A673 (cell line): ENCODE results near the gene VWA7. TPM values are rescaled to one million over a fixed set of nuclear protein-coding genes. Genes with fewer than 3 reads are reported as not detected.

Experiments
- BruUV-seq: library from RNA; stranded (reverse); fragments of 400-500 nt; replicated peaks from 2 replicates; lab custom pipeline; 2021; lab: Mats Ljungman, UMichigan
- CTCF ChIA-PET: fragments of 300-600 bp; sonication (Branson Sonifier 250); formaldehyde crosslinking; loops from one replicate; lab custom pipeline; 2022; ENCODE audit warnings: antibody characterized with exemption; lab: Charles Lee
- POLR2A ChIA-PET: fragments of 300-600 bp; sonication (Branson Sonifier 250); formaldehyde crosslinking; loops from one replicate; lab custom pipeline; 2022; ENCODE audit warnings: antibody characterized with exemption; ENCODE audit not compliant: low non-redundant PET; lab: Charles Lee
- DNase-seq: peaks from one replicate; pipeline ENCODE4 v3.0.0-alpha.2; 2015; ENCODE audit warnings: low spot score
- H3K27ac ChIP-seq: fragments of 200-600 bp; sonication (generic); 2 replicates; pipeline ENCODE4 v1.5.1; 2016; ENCODE audit warnings: mixed run types, low read depth, mild to moderate bottlenecking, mixed read lengths, antibody characterized with exemption, low read length; ENCODE audit not compliant: poor library complexity, severe bottlenecking
- H3K27me3 ChIP-seq: fragments of 200-600 bp; sonication (generic); replicated peaks from 2 replicates; pipeline ENCODE4 v1.6.1; 2017; ENCODE audit warnings: mixed run types, low read depth, mild to moderate bottlenecking, mixed read lengths, antibody characterized with exemption, low read length; ENCODE audit not compliant: insufficient read depth, poor library complexity
- H3K36me3 ChIP-seq: fragments of 200-600 bp; sonication (generic); 2 replicates; pipeline ENCODE4 v1.6.1; 2016; ENCODE audit warnings: mixed run types, mild to moderate bottlenecking, mixed read lengths, antibody characterized with exemption, low read length; ENCODE audit not compliant: insufficient read depth, poor library complexity, severe bottlenecking
- H3K4me1 ChIP-seq: fragments of 200-600 bp; sonication (generic); 2 replicates; pipeline ENCODE4 v1.6.1; 2017; ENCODE audit warnings: mixed run types, mild to moderate bottlenecking, mixed read lengths, antibody characterized with exemption, low read length; ENCODE audit not compliant: insufficient read depth, poor library complexity, severe bottlenecking
- H3K4me3 ChIP-seq: fragments of 200-600 bp; sonication (generic); 2 replicates; pipeline ENCODE4 v1.5.1; 2016; ENCODE audit warnings: low read depth, mixed run types, mild to moderate bottlenecking, mixed read lengths, low read length; ENCODE audit not compliant: poor library complexity, severe bottlenecking
- H3K9me3 ChIP-seq: fragments of 200-600 bp; sonication (generic); 2 replicates; pipeline ENCODE4 v1.6.1; 2016; ENCODE audit warnings: mixed run types, low read depth, mild to moderate bottlenecking, mixed read lengths, antibody characterized with exemption, low read length; ENCODE audit not compliant: poor library complexity, severe bottlenecking
- EZH2 ChIP-seq: fragments of 200-600 bp; sonication (generic); IDR thresholded peaks from 2 replicates; pipeline ENCODE4 v1.6.1; 2017; ENCODE audit warnings: borderline replicate concordance, low read depth, mild to moderate bottlenecking, mixed read lengths, antibody characterized with exemption, low read length; ENCODE audit not compliant: poor library complexity, severe bottlenecking
- intact Hi-C: fragments of 100-400 bp; cut with micrococcal nuclease; formaldehyde crosslinking; loops from one replicate; pipeline ENCODE4 v1.10.0; 2022; ENCODE audit not compliant: unreplicated experiment
- total RNA-seq: library from RNA; stranded (reverse); gene quantifications from 2 replicates; pipeline ENCODE4 v1.2.3, GENCODE V29; 2021
- TF ChIP-seq, protein P1 (sequence below): fragments of 300-800, 200-600 bp; sonication (generic); conservative IDR thresholded peaks from 2 replicates; pipeline ENCODE4 v1.5.1; 2017; ENCODE audit warnings: low read depth, mild to moderate bottlenecking, antibody characterized with exemption, low read length, moderate library complexity, mixed read lengths

The VWA7 gene
- total RNA-seq, 1 experiment from 2014 or later: 2.8 TPM

DNA sequence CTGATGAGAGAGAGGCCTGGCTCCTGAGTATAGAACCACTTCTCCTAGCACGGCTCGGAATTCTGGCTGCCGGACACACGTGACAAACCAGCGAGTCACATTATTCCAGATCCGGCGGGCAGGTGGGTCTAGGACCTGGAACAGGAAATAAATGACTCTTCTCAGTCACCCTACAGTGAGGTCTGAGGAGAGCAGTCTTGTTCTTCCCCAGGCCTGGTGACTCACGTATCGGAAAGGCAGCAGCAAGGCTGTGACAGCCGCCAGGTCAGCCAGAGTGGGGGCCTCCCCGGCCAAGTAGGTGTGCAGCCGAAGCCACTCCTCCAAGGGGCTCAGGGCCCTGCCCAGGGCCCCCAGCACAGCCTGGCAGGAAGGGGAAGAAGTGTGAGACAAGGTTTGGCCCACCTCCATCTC, 15.6 kb upstream of the VWA7 start:
- Histone ChIP-seq H3K4me1 (peaks cover 11% of the 10 kb centered on the region), H3K27me3 (no peaks in the 10 kb centered on the region), H3K4me3 (no peak overlapping the region), H3K36me3 (peaks cover 59% of the 10 kb centered on the region), H3K9me3 (no peaks in the 10 kb centered on the region), H3K27ac (peak overlapping the region; percentile 35)
- DNase-seq: no peak
- ChIA-PET POLR2A (no interaction called here), CTCF (no interaction called here)
- no TSS peak for BruUV-seq
- intact Hi-C loops: loop anchor here (5.0 kb wide), 2 partner anchors 40 to 55 kb away; partner anchors contain the start of gene CLIC1
- TF ChIP-seq, protein P1, sequence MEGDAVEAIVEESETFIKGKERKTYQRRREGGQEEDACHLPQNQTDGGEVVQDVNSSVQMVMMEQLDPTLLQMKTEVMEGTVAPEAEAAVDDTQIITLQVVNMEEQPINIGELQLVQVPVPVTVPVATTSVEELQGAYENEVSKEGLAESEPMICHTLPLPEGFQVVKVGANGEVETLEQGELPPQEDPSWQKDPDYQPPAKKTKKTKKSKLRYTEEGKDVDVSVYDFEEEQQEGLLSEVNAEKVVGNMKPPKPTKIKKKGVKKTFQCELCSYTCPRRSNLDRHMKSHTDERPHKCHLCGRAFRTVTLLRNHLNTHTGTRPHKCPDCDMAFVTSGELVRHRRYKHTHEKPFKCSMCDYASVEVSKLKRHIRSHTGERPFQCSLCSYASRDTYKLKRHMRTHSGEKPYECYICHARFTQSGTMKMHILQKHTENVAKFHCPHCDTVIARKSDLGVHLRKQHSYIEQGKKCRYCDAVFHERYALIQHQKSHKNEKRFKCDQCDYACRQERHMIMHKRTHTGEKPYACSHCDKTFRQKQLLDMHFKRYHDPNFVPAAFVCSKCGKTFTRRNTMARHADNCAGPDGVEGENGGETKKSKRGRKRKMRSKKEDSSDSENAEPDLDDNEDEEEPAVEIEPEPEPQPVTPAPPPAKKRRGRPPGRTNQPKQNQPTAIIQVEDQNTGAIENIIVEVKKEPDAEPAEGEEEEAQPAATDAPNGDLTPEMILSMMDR: no peak
- no peak for TF ChIP-seq EZH2

DNA sequence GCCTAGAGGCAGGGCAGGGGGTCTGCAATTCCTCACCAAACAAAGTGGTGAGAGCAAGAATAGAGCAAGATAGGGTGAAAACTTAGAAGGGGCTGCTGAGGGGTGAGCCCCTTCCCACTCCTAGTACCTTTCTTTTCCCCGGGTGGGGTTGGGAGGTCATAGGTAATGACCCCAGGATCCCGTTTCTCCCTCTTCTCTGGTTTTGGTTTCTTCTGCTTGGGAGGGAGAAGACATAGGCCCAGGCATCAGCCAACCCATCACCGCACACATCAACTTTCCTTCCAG, 14.9 kb upstream of the VWA7 start:
- POLR2A ChIA-PET: interaction anchor here (1.0 kb wide), 1 partner anchor 23 kb away, joined by 3 read pairs; the partner anchor contains the start of genes HSPA1A and HSPA1L

GRCh38 chr6:31791324-31792089, 14.4 kb upstream of the VWA7 start:
- DNase-seq: peak; percentile 80

More for the DNA sequence above, 14.9 kb upstream of the VWA7 start:
- CTCF ChIA-PET: no interaction called here
- Histone ChIP-seq H3K27me3 (no peaks in the 10 kb centered on the region), H3K4me1 (peaks cover 11% of the 10 kb centered on the region), H3K36me3 (peaks cover 52% of the 10 kb centered on the region), H3K9me3 (no peaks in the 10 kb centered on the region), H3K4me3 (no peak overlapping the region), H3K27ac (no peak overlapping the region)
- intact Hi-C loops: loop anchor here (5.0 kb wide), 2 partner anchors 40 to 55 kb away; partner anchors contain the start of gene CLIC1
- DNase-seq: no peak
- BruUV-seq: no TSS peak
- TF ChIP-seq, protein P1: no peak
- TF ChIP-seq EZH2: no peak

More at GRCh38 chr6:31791324-31792089, 14.4 kb upstream of the VWA7 start:
- Histone ChIP-seq H3K27me3 (no peaks in the 10 kb centered on the region), H3K4me3 (no peak overlapping the region), H3K9me3 (no peaks in the 10 kb centered on the region), H3K36me3 (peaks cover 50% of the 10 kb centered on the region), H3K27ac (no peak overlapping the region), H3K4me1 (peaks cover 11% of the 10 kb centered on the region)
- ChIA-PET CTCF (interaction anchor here (0.6 to 1.0 kb wide), 5 partner anchors 15 to 56 kb away, joined by 3 to 5 read pairs (median 4); partner anchors contain the start of genes CLIC1, HSPA1B and LSM2), POLR2A (interaction anchor here (1.0 kb wide), 1 partner anchor 24 kb away, joined by 3 read pairs; the partner anchor contains the start of genes HSPA1A and HSPA1L)
- TF ChIP-seq EZH2: no peak
- TF ChIP-seq, protein P1: peak; percentile 77
- intact Hi-C loops: loop anchor here (5.0 kb wide), 2 partner anchors 41 to 54 kb away; partner anchors contain the start of gene CLIC1
- BruUV-seq: no TSS peak
